Measurements from ENCODE around the gene CLDN15.

DNA sequence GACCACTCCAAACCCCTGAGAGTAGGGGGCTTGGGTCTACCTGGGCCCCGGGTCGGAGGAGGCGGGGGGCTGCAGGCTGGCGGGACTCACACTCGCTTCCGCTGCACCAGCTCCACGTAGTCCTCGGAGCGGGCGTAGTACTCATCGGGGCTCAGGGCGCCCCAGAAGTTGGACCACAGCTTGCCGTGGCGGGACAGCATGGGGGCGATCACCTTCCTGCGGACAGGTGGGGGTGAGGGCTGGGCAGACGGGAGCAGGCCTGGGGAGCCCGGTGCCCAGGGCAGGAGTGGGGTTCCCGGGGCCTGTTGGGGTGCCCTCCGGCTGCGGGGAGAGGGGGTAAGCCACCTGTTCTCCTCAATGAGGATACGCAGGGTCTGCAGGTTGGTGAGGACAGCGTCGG is 26.1 kb downstream of the CLDN15 start:
- no peak for TF ChIP-seq POLR2A (IDR thresholded peaks at IDR 0.05)
- TF ChIP-seq, protein P1, sequence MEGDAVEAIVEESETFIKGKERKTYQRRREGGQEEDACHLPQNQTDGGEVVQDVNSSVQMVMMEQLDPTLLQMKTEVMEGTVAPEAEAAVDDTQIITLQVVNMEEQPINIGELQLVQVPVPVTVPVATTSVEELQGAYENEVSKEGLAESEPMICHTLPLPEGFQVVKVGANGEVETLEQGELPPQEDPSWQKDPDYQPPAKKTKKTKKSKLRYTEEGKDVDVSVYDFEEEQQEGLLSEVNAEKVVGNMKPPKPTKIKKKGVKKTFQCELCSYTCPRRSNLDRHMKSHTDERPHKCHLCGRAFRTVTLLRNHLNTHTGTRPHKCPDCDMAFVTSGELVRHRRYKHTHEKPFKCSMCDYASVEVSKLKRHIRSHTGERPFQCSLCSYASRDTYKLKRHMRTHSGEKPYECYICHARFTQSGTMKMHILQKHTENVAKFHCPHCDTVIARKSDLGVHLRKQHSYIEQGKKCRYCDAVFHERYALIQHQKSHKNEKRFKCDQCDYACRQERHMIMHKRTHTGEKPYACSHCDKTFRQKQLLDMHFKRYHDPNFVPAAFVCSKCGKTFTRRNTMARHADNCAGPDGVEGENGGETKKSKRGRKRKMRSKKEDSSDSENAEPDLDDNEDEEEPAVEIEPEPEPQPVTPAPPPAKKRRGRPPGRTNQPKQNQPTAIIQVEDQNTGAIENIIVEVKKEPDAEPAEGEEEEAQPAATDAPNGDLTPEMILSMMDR (IDR thresholded peaks at IDR 0.05) = no peak

Measured in prostate gland (tissue), 2 donors.